ENCODE results near the gene POU5F1.
A peak's percentile ranks its signal among the peaks of the same experiment; 100 is the strongest.
"Not testable (repeated sequence)": the region's sequence is repeated elsewhere in the genome, so short reads cannot be mapped to it uniquely, and the experiment has no call there.

Gene POU5F1

DNA sequence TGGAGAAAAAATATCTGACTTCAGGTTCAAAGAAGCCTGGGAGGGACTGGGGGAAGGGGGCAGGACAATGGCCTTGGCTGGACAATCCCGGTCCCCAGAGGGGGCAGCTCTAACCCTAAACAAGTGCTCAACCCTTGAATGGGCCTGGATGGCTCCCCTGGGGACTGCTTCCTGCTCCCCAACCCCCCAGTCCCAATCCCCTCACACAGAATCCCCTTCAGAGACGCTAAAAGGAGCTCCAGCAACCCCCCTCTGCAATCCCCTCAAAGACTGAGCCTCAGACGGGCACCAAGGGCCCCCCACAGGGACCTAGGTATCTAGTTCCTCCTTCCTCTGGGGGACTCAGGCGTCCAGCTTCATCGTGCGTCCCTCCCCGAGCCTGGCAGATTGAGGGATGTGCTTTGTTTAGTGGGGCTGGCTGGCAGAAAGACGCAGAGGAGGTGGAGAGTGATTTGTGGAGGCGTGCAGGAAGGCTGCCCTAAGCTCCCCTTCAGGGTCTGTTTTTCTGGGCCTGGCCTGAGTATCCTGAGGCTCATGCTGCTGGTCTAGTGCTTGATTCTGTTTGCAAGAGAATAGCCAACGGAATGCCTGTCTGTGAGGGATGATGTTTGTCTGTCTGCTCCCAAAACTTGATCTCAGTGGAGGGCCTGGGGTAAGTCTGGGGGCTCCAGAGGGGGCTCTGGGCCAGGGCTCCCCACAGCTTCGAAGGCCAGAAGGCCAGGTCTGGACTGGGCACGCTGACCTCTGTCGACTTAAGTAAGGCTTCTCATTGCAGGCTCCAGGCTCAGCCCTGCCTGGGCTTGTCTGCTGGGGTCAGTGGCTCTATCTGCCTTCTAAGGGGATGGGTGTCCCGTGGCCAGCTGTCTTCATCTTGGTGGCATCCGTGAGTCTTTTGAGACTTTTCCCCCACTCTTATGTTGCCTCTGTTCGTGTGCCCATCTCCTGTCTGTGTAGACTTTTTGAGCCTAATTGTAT lies 1.7 kb upstream of the POU5F1 start:
- in situ Hi-C loops (cut with MboI; ENCODE audit: low pct_unique_long_range_greater_than_20kb, low sequenced_read_pairs, unreplicated experiment), result no loop called here
- TF ChIP-seq, protein P1, sequence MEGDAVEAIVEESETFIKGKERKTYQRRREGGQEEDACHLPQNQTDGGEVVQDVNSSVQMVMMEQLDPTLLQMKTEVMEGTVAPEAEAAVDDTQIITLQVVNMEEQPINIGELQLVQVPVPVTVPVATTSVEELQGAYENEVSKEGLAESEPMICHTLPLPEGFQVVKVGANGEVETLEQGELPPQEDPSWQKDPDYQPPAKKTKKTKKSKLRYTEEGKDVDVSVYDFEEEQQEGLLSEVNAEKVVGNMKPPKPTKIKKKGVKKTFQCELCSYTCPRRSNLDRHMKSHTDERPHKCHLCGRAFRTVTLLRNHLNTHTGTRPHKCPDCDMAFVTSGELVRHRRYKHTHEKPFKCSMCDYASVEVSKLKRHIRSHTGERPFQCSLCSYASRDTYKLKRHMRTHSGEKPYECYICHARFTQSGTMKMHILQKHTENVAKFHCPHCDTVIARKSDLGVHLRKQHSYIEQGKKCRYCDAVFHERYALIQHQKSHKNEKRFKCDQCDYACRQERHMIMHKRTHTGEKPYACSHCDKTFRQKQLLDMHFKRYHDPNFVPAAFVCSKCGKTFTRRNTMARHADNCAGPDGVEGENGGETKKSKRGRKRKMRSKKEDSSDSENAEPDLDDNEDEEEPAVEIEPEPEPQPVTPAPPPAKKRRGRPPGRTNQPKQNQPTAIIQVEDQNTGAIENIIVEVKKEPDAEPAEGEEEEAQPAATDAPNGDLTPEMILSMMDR (IDR thresholded peaks at IDR 0.05; ENCODE audit: extremely low read depth, insufficient read depth, missing control alignments), result no peak
- DNase-seq (ENCODE audit: low spot score), result no peak

GRCh38 chr6:31170987-31171671 lies 647 bp upstream of the POU5F1 start:
- in situ Hi-C loops (cut with MboI; ENCODE audit: low pct_unique_long_range_greater_than_20kb, low sequenced_read_pairs, unreplicated experiment), result no loop called here
- no peak for DNase-seq (ENCODE audit: low spot score)
- TF ChIP-seq, protein P1 (IDR thresholded peaks at IDR 0.05; ENCODE audit: extremely low read depth, insufficient read depth, missing control alignments), result no peak

- in situ Hi-C loops (cut with MboI; ENCODE audit: low pct_unique_long_range_greater_than_20kb, low sequenced_read_pairs, unreplicated experiment); DNase-seq (ENCODE audit: low spot score): not testable (repeated sequence)
Observed at GRCh38 chr6:31169858-31170599, 453 bp downstream of the POU5F1 start.

GRCh38 chr6:31169123-31169857 lies 1.2 kb downstream of the POU5F1 start:
- no peak for DNase-seq (ENCODE audit: low spot score)
- TF ChIP-seq, protein P1 (IDR thresholded peaks at IDR 0.05; ENCODE audit: extremely low read depth, insufficient read depth, missing control alignments), result no peak
- in situ Hi-C loops (cut with MboI; ENCODE audit: low pct_unique_long_range_greater_than_20kb, low sequenced_read_pairs, unreplicated experiment), result no loop called here

DNA sequence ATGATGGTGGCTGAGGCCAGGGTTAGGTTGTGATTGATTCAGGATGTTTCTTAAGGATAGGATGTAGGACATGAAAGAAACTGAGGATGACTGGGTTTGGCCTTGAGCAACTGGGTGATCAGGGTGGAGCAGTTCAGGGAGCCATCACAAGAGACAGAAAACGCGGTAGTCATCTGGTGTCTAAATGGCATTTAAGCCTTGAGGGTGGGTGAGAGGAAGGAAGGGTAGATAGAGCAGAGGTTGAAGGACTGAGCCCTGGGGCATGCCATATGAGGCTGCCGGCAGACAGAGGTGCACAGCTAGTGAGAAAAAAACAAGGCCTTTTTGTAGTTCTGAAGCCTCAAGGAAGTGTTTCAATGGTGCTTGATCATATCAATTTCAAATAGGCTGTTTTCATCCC lies 1.9 kb downstream of the POU5F1 start:
- no peak for DNase-seq (ENCODE audit: low spot score)
- TF ChIP-seq, protein P1 (IDR thresholded peaks at IDR 0.05; ENCODE audit: extremely low read depth, insufficient read depth, missing control alignments), result no peak
- in situ Hi-C loops (cut with MboI; ENCODE audit: low pct_unique_long_range_greater_than_20kb, low sequenced_read_pairs, unreplicated experiment), result no loop called here

- in situ Hi-C loops (cut with MboI; ENCODE audit: low pct_unique_long_range_greater_than_20kb, low sequenced_read_pairs, unreplicated experiment), result no loop called here
- DNase-seq (ENCODE audit: low spot score), result no peak
- TF ChIP-seq, protein P1 (IDR thresholded peaks at IDR 0.05; ENCODE audit: extremely low read depth, insufficient read depth, missing control alignments), result no peak
Observed at GRCh38 chr6:31165986-31166385, 4.5 kb downstream of the POU5F1 start.

DNA sequence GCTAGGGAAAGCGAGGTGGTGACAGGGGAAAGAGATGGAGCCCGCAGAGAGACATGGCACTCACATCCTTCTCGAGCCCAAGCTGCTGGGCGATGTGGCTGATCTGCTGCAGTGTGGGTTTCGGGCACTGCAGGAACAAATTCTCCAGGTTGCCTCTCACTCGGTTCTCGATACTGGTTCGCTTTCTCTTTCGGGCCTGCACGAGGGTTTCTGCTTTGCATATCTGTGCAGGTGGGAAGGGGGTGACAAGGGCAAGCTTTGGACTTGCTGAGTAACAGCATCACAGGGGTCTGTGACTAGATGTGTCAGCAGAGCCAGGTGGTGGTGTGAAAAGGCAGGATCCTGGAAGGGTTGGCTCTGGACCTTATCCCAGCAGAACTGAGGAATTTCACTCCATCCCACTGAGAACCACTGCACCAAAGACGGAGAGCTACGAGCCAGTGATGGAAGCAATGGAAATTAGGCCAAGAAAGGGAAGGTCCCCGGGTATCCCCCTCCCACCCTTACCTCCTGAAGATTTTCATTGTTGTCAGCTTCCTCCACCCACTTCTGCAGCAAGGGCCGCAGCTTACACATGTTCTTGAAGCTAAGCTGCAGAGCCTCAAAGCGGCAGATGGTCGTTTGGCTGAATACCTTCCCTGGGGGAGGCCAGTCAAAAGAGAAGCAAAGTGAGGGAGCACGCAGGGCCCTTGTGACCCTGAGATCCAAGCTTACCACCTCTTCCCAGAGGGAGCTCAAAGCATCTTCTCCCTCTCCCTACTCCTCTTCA lies 5.2 kb downstream of the POU5F1 start:
- peak; percentile 65 for DNase-seq (ENCODE audit: low spot score)
- in situ Hi-C loops (cut with MboI; ENCODE audit: low pct_unique_long_range_greater_than_20kb, low sequenced_read_pairs, unreplicated experiment), result not testable (repeated sequence)

DNA sequence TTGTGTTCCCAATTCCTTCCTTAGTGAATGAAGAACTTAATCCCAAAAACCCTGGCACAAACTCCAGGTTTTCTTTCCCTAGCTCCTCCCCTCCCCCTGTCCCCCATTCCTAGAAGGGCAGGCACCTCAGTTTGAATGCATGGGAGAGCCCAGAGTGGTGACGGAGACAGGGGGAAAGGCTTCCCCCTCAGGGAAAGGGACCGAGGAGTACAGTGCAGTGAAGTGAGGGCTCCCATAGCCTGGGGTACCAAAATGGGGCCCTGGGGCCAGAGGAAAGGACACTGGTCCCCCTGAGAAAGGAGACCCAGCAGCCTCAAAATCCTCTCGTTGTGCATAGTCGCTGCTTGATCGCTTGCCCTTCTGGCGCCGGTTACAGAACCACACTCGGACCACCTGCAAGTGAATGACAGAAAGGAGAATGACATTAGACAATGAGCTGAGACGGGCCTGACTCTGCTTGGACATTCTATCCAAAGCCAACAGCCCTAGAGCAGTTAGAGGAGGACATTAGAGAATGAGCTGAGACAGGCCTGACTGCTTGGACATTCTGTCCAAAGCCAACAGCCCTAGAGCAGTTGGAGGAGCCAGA lies 5.9 kb downstream of the POU5F1 start:
- in situ Hi-C loops (cut with MboI; ENCODE audit: low pct_unique_long_range_greater_than_20kb, low sequenced_read_pairs, unreplicated experiment); DNase-seq (ENCODE audit: low spot score): not testable (repeated sequence)

Data from GM13977 (cell line).